ENCODE measurements around the gene CHN2. TPM values are rescaled to one million over a fixed set of nuclear protein-coding genes. Genes with fewer than 3 reads are reported as not detected.

Gene CHN2
- total and polyA plus RNA-seq, 8 donors, result 2.8 to 8.9 (median 4.3) TPM

GRCh38 chr7:29311314-29311713 lies 116.7 kb downstream of the CHN2 start:
- Histone ChIP-seq H3K27ac (no peak overlapping the region), H3K4me3 (no peak overlapping the region), H3K27me3 (no peaks in the 10 kb centered on the region), H3K9me3 (peaks cover 0 to 5% of the 10 kb centered on the region in 2 donors), H3K4me1 (no peaks in the 10 kb centered on the region), H3K36me3 (no peaks in the 10 kb centered on the region)
- intact Hi-C loops (cut with DNase I), result no loop called here
- ATAC-seq (no peak), DNase-seq (no peak)
- no peak for TF ChIP-seq CTCF (IDR thresholded peaks at IDR 0.05)

- Histone ChIP-seq H3K36me3 (no peaks in the 10 kb centered on the region), H3K27ac (no peak overlapping the region), H3K9me3 (peaks cover 0 to 5% of the 10 kb centered on the region in 2 donors), H3K27me3 (no peaks in the 10 kb centered on the region), H3K4me1 (no peaks in the 10 kb centered on the region), H3K4me3 (no peak overlapping the region)
- DNase-seq (no peak), ATAC-seq (no peak)
- no peak for TF ChIP-seq CTCF (IDR thresholded peaks at IDR 0.05)
- intact Hi-C loops (cut with DNase I), result no loop called here
Measured at GRCh38 chr7:29314148-29314547, 119.6 kb downstream of the CHN2 start.

GRCh38 chr7:29315122-29315891 lies 120.7 kb downstream of the CHN2 start:
- TF ChIP-seq CTCF (IDR thresholded peaks at IDR 0.05), result no peak
- no peak for DNase-seq
- H3K4me3 ChIP-seq, result no peak overlapping the region
- intact Hi-C loops (cut with DNase I), result no loop called here
- no peak overlapping the region for H3K27ac ChIP-seq
- H3K27me3 ChIP-seq, result no peaks in the 10 kb centered on the region
- peaks cover 0 to 5% of the 10 kb centered on the region in 2 donors for H3K9me3 ChIP-seq
- H3K4me1 ChIP-seq, result peaks cover 0 to 4% of the 10 kb centered on the region in 2 donors
- no peaks in the 10 kb centered on the region for H3K36me3 ChIP-seq
- ATAC-seq, result no peak

GRCh38 chr7:29315892-29316270 lies 121.3 kb downstream of the CHN2 start:
- TF ChIP-seq CTCF (IDR thresholded peaks at IDR 0.05), result no peak
- intact Hi-C loops (cut with DNase I), result no loop called here
- Histone ChIP-seq H3K36me3 (no peaks in the 10 kb centered on the region), H3K27ac (no peak overlapping the region), H3K9me3 (no peaks in the 10 kb centered on the region), H3K27me3 (no peaks in the 10 kb centered on the region), H3K4me3 (no peak overlapping the region), H3K4me1 (peaks cover 0 to 6% of the 10 kb centered on the region in 2 donors)
- no peak for DNase-seq
- ATAC-seq, result no peak

- DNase-seq (no peak), ATAC-seq (no peak)
- Histone ChIP-seq H3K4me1 (peaks cover 0 to 6% of the 10 kb centered on the region in 2 donors), H3K9me3 (no peaks in the 10 kb centered on the region), H3K27ac (no peak overlapping the region), H3K27me3 (no peaks in the 10 kb centered on the region), H3K36me3 (no peaks in the 10 kb centered on the region), H3K4me3 (no peak overlapping the region)
- no peak for TF ChIP-seq CTCF (IDR thresholded peaks at IDR 0.05)
- intact Hi-C loops (cut with DNase I), result no loop called here
Measured at GRCh38 chr7:29316926-29317325, 122.4 kb downstream of the CHN2 start.
